Measurements from ENCODE around the gene LCN2. TPM values are rescaled to one million over a fixed set of nuclear protein-coding genes. Genes with fewer than 3 reads are reported as not detected.

Gene LCN2
- total and polyA plus RNA-seq, 9 of the 15 experiments (the other 6 are each of a cell fraction or from before 2014, with no cell fraction given): 0.10 to 1.2 (median 0.44) TPM; not detected in 1

GRCh38 chr9:128149951-128150593 is 819 bp downstream of the LCN2 start (continued):
- TF ChIP-seq RBBP5 (IDR thresholded peaks at IDR 0.05; ENCODE audit: borderline replicate concordance, insufficient read depth, low read length, poor library complexity, severe bottlenecking) (no peak), NR4A1 (CRISPR knock-in tag; IDR thresholded peaks at IDR 0.05) (no peak), NR4A1 (tag; IDR thresholded peaks at IDR 0.05) (0 out of 2 replicates have a peak, but pooled peaks have one; percentile 14), PRMT5 (CRISPR knock-in tag; IDR thresholded peaks at IDR 0.05) (0 out of 2 replicates have a peak, but pooled peaks have one; percentile 21), RBM39 (optimal IDR thresholded peaks at IDR 0.05; ENCODE audit: low read depth, low read length) (peak; percentile 21), ZNF75A (CRISPR knock-in tag; IDR thresholded peaks at IDR 0.05) (no peak), LCOR (CRISPR knock-in tag; IDR thresholded peaks at IDR 0.05) (no peak), ELF4 (CRISPR knock-in tag; IDR thresholded peaks at IDR 0.05) (no peak), XRCC3 (IDR thresholded peaks at IDR 0.05) (no peak), DACH1 (IDR thresholded peaks at IDR 0.05; ENCODE audit: partially characterized antibody) (no peak), ZKSCAN8 (CRISPR knock-in tag; IDR thresholded peaks at IDR 0.05) (no peak), SMAD1 (IDR thresholded peaks at IDR 0.05; ENCODE audit: low read depth, low read length, partially characterized antibody) (no peak), PPARD (CRISPR knock-in tag; IDR thresholded peaks at IDR 0.05) (no peak), FOXM1 (IDR thresholded peaks at IDR 0.05; ENCODE audit: low read depth) (no peak), FOXM1 (CRISPR knock-in tag; IDR thresholded peaks at IDR 0.05; ENCODE audit: low read depth) (no peak), TCFL5 (CRISPR knock-in tag; conservative IDR thresholded peaks at IDR 0.05) (no peak), CTBP1 (IDR thresholded peaks at IDR 0.05; ENCODE audit: borderline replicate concordance) (no peak), ID3 (CRISPR knock-in tag; IDR thresholded peaks at IDR 0.05) (no peak), ID3 (tag; IDR thresholded peaks at IDR 0.05) (0 out of 2 replicates have a peak, but pooled peaks have one; percentile 44), PKNOX1 (IDR thresholded peaks at IDR 0.05) (no peak)
- TF ChIP-seq, protein P1, sequence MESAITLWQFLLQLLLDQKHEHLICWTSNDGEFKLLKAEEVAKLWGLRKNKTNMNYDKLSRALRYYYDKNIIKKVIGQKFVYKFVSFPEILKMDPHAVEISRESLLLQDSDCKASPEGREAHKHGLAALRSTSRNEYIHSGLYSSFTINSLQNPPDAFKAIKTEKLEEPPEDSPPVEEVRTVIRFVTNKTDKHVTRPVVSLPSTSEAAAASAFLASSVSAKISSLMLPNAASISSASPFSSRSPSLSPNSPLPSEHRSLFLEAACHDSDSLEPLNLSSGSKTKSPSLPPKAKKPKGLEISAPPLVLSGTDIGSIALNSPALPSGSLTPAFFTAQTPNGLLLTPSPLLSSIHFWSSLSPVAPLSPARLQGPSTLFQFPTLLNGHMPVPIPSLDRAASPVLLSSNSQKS (CRISPR knock-in tag; IDR thresholded peaks at IDR 0.05): no peak
- TF ChIP-seq, protein P2, sequence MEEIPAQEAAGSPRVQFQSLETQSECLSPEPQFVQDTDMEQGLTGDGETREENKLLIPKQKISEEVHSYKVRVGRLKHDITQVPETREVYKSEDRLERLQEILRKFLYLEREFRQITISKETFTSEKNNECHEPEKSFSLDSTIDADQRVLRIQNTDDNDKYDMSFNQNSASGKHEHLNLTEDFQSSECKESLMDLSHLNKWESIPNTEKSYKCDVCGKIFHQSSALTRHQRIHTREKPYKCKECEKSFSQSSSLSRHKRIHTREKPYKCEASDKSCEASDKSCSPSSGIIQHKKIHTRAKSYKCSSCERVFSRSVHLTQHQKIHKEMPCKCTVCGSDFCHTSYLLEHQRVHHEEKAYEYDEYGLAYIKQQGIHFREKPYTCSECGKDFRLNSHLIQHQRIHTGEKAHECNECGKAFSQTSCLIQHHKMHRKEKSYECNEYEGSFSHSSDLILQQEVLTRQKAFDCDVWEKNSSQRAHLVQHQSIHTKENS (CRISPR knock-in tag; IDR thresholded peaks at IDR 0.05): no peak
- TF ChIP-seq, protein P3, sequence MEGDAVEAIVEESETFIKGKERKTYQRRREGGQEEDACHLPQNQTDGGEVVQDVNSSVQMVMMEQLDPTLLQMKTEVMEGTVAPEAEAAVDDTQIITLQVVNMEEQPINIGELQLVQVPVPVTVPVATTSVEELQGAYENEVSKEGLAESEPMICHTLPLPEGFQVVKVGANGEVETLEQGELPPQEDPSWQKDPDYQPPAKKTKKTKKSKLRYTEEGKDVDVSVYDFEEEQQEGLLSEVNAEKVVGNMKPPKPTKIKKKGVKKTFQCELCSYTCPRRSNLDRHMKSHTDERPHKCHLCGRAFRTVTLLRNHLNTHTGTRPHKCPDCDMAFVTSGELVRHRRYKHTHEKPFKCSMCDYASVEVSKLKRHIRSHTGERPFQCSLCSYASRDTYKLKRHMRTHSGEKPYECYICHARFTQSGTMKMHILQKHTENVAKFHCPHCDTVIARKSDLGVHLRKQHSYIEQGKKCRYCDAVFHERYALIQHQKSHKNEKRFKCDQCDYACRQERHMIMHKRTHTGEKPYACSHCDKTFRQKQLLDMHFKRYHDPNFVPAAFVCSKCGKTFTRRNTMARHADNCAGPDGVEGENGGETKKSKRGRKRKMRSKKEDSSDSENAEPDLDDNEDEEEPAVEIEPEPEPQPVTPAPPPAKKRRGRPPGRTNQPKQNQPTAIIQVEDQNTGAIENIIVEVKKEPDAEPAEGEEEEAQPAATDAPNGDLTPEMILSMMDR (IDR thresholded peaks at IDR 0.05 in 2 of 3, conservative IDR thresholded peaks at IDR 0.05 in 1 of 3; ENCODE audit: insufficient read depth in 2 of 3, low read depth in 1 of 3, low read length in 3 of 3): no peak
